HG03097 (cell line): ENCODE data around the gene HDAC3.

Experiments
- ATAC-seq: cut with Tn5 transposase; IDR thresholded peaks from one replicate; pipeline ENCODE4 v1.9.1; 2021; ENCODE audit not compliant: unreplicated experiment, low FRiP score

Gene HDAC3

DNA sequence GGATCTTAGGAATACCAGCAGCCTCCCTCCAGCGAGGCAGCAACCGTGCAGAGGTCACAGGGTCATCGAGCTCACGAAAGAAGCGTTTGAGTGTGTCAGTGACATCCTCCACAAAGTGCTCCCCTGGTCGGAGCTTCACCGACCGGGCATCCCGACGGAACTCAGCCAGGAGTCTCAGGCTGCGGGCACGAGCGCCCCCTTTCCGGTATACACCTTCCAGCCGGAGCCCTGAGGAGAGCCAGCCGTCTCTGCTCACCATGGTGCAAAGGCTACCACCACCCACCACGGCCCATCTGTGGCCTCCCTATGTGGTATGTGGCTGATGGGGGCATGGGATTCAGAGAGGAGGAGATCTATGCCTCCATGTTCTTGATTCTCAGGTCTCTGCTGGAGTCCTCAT lies 25.4 kb upstream of the HDAC3 start:
- no peak for ATAC-seq

GRCh38 chr5:141657937-141658545 lies 21.4 kb upstream of the HDAC3 start:
- no peak for ATAC-seq

- ATAC-seq: no peak
Observed at GRCh38 chr5:141657404-141657803, 20.8 kb upstream of the HDAC3 start.

GRCh38 chr5:141656396-141656795 lies 19.7 kb upstream of the HDAC3 start:
- no peak for ATAC-seq

- ATAC-seq: no peak
Observed at GRCh38 chr5:141655020-141655419, 18.4 kb upstream of the HDAC3 start.

GRCh38 chr5:141654298-141654697 lies 17.6 kb upstream of the HDAC3 start:
- no peak for ATAC-seq

- no peak for ATAC-seq
Observed at GRCh38 chr5:141651728-141652105, 15.1 kb upstream of the HDAC3 start.

DNA sequence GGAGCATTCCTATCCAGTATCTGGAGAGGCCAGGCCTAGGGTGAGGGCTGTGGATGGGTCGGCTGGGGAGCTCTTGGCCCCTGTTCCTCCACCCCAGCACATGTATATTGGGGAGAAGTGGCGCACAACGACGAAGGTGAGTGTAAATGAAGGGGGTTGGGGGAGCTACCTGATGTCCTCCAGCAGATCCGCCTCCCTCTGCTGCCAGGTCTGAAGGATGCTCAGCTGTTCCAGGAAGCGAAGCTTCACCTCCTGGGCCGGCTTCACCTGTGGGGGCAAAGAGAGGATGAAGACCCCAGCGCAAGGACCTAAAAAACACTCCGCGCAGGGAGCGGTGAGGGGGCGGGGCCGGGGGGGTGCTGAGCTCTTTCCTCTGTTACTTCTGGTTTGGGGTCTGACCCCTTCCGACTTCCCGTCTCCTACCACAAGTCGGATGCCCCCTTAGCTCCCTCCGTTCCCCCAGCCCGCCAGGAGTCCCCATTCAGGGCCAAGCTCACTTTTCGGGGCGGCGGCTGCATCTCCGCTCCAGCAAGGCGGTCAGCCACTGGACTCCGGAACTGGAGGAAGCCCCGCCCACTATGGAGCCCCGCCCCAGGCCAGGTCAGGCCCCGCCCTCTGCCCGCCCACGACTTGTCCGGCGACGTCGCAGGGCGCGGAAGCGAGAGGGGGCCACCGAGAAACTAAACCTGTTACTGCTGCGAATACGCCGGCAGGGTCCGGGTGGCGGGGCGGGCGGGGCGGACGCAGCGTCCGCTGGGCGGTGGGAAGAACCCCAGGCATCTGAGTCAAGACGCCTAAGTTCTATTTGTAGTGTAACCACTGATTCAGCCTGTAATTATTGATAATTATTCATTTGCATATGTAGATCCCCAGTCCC lies 14.4 kb upstream of the HDAC3 start, which contains the start of gene FCHSD1:
Gene FCHSD1, minus strand, starts transcription at position 568 of the 877 bp plus-strand sequence. Its CDS starts 50 bp downstream, at position 518.
- ATAC-seq: peak; percentile 90

DNA sequence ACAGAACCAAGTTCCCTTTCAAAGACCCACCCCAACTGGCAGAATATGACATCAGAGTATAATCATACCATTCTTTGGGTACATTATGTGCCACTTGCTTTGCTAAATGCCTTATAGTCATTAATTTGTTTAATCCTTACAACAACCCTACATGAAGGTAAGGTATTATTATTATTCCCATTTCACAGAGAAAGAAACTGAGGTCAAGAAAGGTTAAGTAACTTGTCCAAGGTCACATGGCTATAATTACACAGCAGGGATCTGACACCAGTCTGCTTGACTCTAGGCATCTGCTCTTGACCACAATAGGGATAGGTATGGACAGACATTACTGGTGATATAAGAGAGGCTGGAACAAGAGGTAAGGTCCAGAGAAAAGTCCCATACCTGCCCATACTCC lies 13.3 kb upstream of the HDAC3 start:
- no peak for ATAC-seq

DNA sequence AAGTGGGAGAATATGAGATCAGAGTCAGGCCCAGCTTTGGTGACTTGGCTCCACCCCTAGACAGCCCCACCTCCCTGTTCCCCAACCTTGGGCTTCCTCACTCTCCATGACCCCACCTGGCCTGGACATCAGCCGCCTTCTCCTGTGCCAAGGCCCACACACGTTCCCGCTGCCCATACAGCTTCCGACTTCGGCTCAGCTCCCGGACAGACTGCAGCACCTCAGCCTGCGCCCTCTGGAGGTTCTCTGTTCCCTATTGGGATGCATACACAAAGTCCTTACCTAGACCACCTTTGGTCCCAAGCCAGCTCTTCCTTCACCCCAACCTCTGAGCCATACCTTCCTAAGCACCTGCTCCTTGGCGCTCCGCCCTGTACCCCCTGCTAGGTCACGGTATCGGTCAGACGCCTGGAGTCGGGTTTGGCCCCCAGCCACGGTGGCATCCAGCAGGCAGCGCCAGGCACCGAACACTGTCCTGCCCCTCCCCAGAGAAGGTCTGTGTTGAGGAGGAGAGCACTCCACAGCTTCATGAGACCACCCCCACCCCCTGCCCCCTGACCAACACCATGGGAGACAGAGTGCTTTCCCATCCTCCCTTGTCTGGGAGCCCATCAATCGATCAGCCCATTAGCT lies 12.5 kb upstream of the HDAC3 start:
- ATAC-seq: no peak

DNA sequence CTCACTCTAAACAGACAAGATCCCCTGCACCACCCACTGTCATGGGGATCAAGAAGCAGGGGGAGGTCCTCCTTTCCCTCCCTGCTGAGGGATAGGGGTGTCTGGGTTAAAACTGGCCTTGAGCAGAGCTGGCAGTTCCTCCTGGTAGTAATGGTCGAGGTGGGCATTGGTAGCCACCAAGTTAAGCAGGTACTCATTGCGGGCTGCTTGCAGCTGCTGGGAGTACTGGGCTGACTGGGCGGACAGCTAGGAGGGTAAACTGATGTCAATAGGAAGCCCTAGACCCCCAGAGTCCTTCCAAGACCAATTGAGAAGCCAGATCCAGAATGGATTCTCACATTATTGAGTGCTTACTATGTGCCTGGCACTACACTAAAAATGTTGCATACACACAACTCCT lies 11.2 kb upstream of the HDAC3 start:
- ATAC-seq: no peak

- no peak for ATAC-seq
Observed at GRCh38 chr5:141647242-141647641, 10.6 kb upstream of the HDAC3 start.

DNA sequence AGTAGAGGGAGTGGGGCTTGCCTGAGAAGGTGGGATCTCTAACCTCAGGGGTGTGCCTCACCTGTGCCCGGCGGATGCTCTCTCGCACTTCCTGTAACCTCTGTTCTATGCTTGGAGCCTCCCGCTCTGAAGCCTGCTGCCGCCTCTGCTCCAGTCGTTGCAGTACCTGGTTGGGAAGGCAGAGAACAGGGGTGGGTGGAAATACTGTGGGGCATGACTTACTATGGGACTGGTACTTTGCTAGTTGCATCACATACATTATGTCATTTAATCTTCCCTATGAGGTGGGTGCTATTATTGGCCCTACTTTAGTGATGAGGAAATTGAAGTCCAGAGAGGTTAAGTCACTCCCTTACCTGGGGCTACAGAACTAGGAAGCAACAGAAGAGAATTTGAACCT lies 9.4 kb upstream of the HDAC3 start:
- ATAC-seq: no peak

- ATAC-seq: no peak
Observed at GRCh38 chr5:141641634-141642267, 5.1 kb upstream of the HDAC3 start.

GRCh38 chr5:141640698-141641097 lies 4.0 kb upstream of the HDAC3 start:
- no peak for ATAC-seq

- no peak for ATAC-seq
Observed at GRCh38 chr5:141640051-141640415, 3.4 kb upstream of the HDAC3 start.

DNA sequence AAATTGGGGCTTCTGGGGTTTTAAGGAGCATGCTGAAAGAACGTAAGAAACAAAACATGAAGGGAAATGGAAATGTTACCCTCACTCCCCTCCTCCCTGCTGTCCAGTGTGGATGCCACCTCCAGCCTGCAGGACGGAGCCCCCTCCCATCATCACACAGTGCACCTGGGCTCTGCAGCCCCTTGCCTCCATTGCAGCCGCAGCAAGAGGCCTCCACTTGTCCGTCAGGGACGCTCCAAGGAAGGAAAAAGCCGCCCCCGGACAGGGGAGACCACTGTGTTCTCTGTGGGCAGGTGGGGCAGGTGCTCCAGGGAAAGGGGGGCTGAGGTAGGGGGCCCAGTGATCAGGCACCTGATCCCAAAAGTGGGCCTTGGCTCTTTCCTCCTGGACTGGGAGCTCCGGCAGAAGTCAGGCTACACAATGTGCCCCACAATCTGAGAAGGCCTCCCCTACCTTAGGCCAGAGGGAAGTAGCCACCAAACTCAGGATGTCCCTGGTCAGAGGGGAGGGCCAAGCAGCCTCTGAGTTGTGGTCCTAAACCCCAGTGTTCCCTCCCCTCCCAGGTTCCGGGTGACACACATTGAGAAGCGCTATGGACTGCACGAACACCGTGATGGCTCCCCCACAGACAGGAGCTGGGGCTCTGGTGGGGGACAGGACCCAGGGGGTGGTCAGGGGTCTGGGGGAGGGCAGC lies 2.9 kb upstream of the HDAC3 start:
- ATAC-seq: no peak

GRCh38 chr5:141638771-141639170 lies 2.1 kb upstream of the HDAC3 start:
- no peak for ATAC-seq

DNA sequence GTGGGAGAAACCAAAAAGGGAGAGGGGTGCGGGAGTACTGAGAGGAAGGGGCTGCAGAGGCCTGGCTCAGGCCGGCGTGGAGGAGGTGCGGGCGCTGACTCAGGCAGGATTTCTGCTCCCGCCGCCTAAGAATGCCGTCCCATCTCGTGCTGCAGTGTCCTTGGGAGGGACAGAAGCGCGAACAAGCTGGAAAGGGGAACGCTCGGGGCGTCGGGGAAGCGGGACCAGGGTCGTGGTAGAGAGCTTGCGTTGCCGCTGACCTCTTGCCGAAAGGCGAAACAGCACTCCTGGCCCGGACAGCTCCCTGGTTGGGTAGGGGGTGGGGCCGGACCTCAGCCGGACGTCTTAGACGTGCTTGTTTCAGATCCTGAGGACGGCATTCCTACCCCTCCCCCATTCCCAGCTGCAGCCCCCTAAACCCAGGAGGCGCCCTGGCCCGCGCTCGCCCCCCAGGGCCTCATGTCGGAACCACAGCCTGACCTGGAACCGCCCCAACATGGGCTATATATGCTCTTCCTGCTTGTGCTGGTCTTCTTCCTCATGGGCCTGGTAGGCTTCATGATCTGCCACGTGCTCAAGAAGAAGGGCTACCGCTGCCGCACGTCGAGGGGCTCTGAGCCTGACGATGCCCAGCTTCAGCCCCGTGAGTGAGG lies 1.2 kb upstream of the HDAC3 start:
- ATAC-seq: no peak

GRCh38 chr5:141637123-141637766 lies 596 bp upstream of the HDAC3 start:
- ATAC-seq: peak; percentile 21
